ENCODE measurements around the gene RAB44. TPM values are rescaled to one million over a fixed set of nuclear protein-coding genes. Genes with fewer than 3 reads are reported as not detected.

The RAB44 gene
- total and polyA plus RNA-seq, 2 of the 4 experiments (the other 2 are of a cell fraction) = 0.03 TPM; not detected in 1

DNA sequence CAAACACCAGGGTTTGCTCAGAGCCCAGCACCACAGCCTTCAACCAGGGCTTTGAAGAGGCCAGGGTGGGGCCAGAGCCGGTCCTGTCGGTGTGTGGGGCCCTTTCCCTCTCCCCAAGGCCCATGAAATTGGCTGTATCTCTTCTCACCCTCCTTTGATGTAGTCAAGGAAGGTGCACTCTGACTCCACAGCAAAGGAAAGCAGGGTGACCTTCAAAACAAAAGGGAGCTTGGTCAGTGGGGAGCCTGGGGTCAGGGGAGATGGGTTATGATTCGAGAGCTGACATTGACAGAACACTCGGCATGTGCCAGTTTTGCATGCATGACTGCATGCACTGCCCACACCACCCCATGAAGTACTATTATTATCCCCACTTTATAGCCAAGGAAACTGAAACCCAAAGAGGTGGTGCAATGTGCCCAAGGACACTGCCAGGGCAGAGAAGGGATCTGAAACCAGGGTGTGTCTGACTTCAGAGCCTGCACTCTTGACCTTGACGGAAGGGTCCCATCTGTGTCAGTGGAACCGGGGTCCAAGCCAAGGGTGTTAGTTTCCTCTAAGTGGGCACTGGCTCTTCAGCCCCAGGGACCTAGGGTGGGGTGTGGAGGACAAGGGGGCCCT lies 55.4 kb downstream of the RAB44 start:
- no peak overlapping the region for H3K27ac ChIP-seq (ENCODE audit: insufficient read depth, low read length)
- intact Hi-C loops (cut with micrococcal nuclease) (no loop called here), dilution Hi-C loops (cut with HindIII; ENCODE audit: low sequenced_read_pairs, unreplicated experiment) (no loop called here), in situ Hi-C loops (cut with MboI; ENCODE audit: low sequenced_read_pairs) (loop anchor here (5.0 kb wide), 1 partner anchor 51 kb away; no protein-coding TSS in a partner anchor)
- H4K8ac ChIP-seq (ENCODE audit: low read depth in 2 of 2, low read length in 2 of 2) = no peak overlapping the region
- no peak overlapping the region for H3K4me2 ChIP-seq (ENCODE audit: low read depth, low read length)
- no peak overlapping the region for H2BK5ac ChIP-seq (ENCODE audit: low read depth, low read length, poor library complexity, severe bottlenecking)
- no peaks in the 10 kb centered on the region for H3K79me1 ChIP-seq (ENCODE audit: low read depth in 1 of 2, low read length in 2 of 2)
- H2BK15ac ChIP-seq (ENCODE audit: low read depth, low read length) = no peak overlapping the region
- no peak overlapping the region for H2AK9ac ChIP-seq (replicated peaks; ENCODE audit: low read depth, low read length, poor library complexity)
- H3K23ac ChIP-seq (ENCODE audit: low read depth, low read length) = no peak overlapping the region
- H3K56ac ChIP-seq (ENCODE audit: extremely low read depth, insufficient read depth, low read length) = no peak overlapping the region
- H2AK5ac ChIP-seq (ENCODE audit: low read depth, low read length) = no peak overlapping the region
- H3K9ac ChIP-seq (ENCODE audit: low read depth, low read length) = no peak overlapping the region
- H3K4me3 ChIP-seq (ENCODE audit: insufficient read depth, low read depth, low read length) = no peak overlapping the region
- no TSS peak for BruUV-seq (replicated peaks)
- WGBS, 2 experiments (ENCODE audit: extremely low coverage in 2 of 2, insufficient read length in 1 of 2) = 77% methylated on average over 2 of the region's 6 CpGs; no CpG with 5 or more reads in 1 of the 2 experiments
- no peak for TF ChIP-seq NFE2L2 (IDR thresholded peaks at IDR 0.05; ENCODE audit: low read depth, low read length)
- no peak for TF ChIP-seq FOS (IDR thresholded peaks at IDR 0.05; ENCODE audit: low read depth, low read length)
- TF ChIP-seq CHD1 (IDR thresholded peaks at IDR 0.05; ENCODE audit: low read depth, low read length) = no peak
- TF ChIP-seq RAD21 (IDR thresholded peaks at IDR 0.05; ENCODE audit: low read length) = no peak
- peaks cover 4% of the 10 kb centered on the region; the same call in 1 of the 2 replicates for H3K27me3 ChIP-seq (ENCODE audit: control insufficient read depth, insufficient read depth, low read length)
- H4K91ac ChIP-seq (ENCODE audit: insufficient read depth, low read depth, low read length) = no peak overlapping the region
- no peak overlapping the region for H3K18ac ChIP-seq (ENCODE audit: low read depth, low read length)
- CTCF ChIA-PET = interaction anchor here (1.2 kb wide), 1 partner anchor 138 kb away, joined by 4 read pairs; no protein-coding TSS in a partner anchor
- no peaks in the 10 kb centered on the region; the same call in 1 of the 2 replicates for H3K4me1 ChIP-seq (ENCODE audit: control insufficient read depth, insufficient read depth, low read length)
- H2BK120ac ChIP-seq (ENCODE audit: low read depth, low read length) = no peak overlapping the region
- POLR2A ChIA-PET (ENCODE audit: unreplicated experiment) = no interaction called here
- peaks cover 19% of the 10 kb centered on the region for H3K9me3 ChIP-seq (ENCODE audit: control insufficient read depth, insufficient read depth, low read length)
- DNase-seq (no peak), ATAC-seq (ENCODE audit: low read depth) (no peak)
- 0 out of 2 replicates have a peak, but pooled peaks cover 4% of the 10 kb centered on the region for H3K9me1 ChIP-seq (ENCODE audit: insufficient read depth, low read length)
- no peak overlapping the region for H4K5ac ChIP-seq (ENCODE audit: low read depth, low read length)
- no peak overlapping the region for H3K4ac ChIP-seq (ENCODE audit: low read depth, low read length)
- no peak overlapping the region for H2BK20ac ChIP-seq (ENCODE audit: low read depth, low read length)
- H4K20me1 ChIP-seq (ENCODE audit: insufficient read depth, low read length) = no peaks in the 10 kb centered on the region
- no peak overlapping the region; the same call in 1 of the 2 replicates for H3K14ac ChIP-seq (replicated peaks; ENCODE audit: low read depth, low read length)
- peak overlapping the region; percentile 65 for H2AFZ ChIP-seq (replicated peaks; ENCODE audit: low read length, poor library complexity)
- no peaks in the 10 kb centered on the region for H3K36me3 ChIP-seq (ENCODE audit: control insufficient read depth, insufficient read depth, low read length)

Data from IMR-90 (cell line).